ENCODE measurements around the gene SMG7.

The SMG7 gene

GRCh38 chr1:183593356-183593755 is 121.1 kb downstream of the SMG7 start:
- DNase-seq = no peak

GRCh38 chr1:183595537-183595936 is 123.2 kb downstream of the SMG7 start:
- DNase-seq = no peak

- no peak for DNase-seq
These were observed 124.2 kb downstream of the SMG7 start for GRCh38 chr1:183596500-183596899.

DNA sequence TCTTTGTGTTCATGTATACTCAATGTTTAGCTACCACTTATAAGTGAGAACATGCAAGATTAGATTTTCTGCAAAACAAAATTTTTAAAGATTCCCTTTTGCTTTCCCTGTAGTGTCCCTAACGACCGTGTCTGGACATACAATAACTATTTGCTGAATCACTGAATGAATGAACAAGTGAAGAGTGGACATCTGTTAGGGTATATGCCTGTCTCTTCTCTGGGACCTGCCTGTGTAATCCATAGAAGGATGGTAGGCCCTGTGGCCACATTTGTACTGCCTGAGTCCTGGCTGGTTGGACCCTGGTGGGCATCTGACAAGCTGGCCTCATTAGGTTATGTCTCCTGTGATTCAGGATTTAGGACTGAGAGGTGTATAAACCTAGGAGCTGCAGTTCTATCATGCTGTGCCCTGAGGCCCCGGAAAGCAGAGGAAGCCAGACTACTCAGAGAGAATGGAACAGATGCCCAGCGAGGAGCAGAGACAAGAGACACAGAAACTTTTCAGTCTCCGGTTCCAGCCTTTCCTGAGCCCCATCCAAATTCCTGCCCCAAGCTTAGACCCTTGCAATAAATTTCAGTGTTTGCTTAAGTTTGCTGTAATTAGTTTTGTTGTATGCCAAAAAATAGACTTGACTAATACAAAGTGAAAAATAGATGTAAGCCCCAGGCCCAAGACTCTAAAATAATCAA is 125.5 kb downstream of the SMG7 start:
- DNase-seq = no peak

DNA sequence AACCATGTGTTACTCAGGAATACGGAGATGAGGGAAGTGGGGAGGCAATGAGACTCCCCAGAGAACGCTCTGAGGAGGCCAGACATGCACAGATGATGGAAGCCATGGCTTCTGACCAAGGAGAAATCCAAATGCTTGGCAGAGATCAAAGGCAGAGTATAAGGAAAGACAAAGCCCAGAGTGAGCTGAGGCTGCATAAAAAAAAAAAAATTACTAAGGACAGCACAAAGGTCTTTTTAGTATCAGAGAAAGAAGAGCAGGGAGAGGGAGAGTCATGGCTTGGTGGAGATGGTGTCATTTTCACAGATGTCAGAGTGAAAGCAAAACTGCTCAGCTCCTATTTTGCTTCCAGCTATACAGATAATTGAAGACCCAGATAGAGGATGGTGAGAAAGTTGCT is 126.1 kb downstream of the SMG7 start:
- DNase-seq = no peak

- no peak for DNase-seq
These were observed 127.8 kb downstream of the SMG7 start for GRCh38 chr1:183600136-183600535.

GRCh38 chr1:183600634-183601033 is 128.3 kb downstream of the SMG7 start:
- DNase-seq = no peak

DNA sequence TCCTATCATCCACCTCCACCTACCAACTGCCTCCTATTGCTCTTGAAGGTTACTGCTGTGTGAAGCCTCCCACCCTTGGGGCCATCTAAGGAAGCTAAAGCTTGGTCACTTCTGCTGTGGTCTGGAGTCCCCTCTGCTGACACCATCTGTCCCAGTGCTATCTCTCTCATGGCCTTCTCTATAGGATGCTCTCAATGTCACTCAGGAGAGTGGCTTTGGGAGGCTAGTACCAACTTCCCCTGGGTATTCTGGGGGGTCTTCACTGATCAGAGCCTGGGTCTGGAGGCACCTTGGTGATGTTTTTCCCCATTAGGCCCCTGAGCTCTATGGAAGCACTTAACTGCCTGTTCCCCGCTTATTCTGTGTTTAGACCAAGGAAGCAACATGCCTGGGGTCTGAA is 130.2 kb downstream of the SMG7 start:
- no peak for DNase-seq

Data from NCI-H1930 (cell line).